GM12892 (cell line): Measurements from ENCODE around the gene CGNL1.

Experiments
- DNase-seq: peaks from one replicate; pipeline ENCODE4 v3.0.0; 2011; ENCODE audit not compliant: insufficient read length
- FAIRE-seq: peaks from 2 replicates; lab custom pipeline; 2011; peaks lifted over from hg19 to GRCh38; lab: Jason Lieb, UNC
- POLR2A ChIP-seq: IDR thresholded peaks from 2 replicates; pipeline ENCODE4 v1.6.1; 2011; ENCODE audit warnings: low read depth, low read length, control low read depth
- POLR2AphosphoS5 ChIP-seq: IDR thresholded peaks from 2 replicates; pipeline ENCODE4 v1.6.1; 2011; ENCODE audit warnings: low read depth, low read length, control low read depth
- TAF1 ChIP-seq: IDR thresholded peaks from 2 replicates; pipeline ENCODE4 v1.6.1; 2011; ENCODE audit warnings: low read depth, mild to moderate bottlenecking, control low read depth, low read length, borderline replicate concordance

CGNL1 gene

GRCh38 chr15:57580428-57580827, 204.1 kb downstream of the CGNL1 start:
- FAIRE-seq (no peak), DNase-seq (no peak)
- no peak for TF ChIP-seq POLR2A
- no peak for TF ChIP-seq TAF1
- no peak for TF ChIP-seq POLR2AphosphoS5

DNA sequence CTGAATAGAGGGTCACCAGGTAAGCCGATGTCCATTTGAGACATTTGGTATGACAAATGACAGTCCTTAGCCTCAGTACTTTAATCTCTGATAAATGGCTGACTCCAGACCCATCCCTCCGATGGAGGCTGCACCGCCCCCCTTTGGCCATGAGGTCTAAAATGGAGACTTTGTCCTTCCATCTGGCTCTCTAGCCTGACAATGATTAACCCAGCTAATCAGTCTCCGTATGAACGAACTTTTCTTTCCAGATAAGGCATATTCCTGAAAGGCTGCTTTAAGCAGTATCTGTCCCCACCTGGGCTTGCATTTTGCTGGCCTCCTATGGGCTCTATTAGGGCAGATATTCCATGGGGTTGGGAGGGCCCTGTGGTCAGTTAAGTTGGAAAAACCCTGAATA, 204.6 kb downstream of the CGNL1 start:
- no peak for FAIRE-seq
- no peak for DNase-seq
- TF ChIP-seq POLR2AphosphoS5: no peak

DNA sequence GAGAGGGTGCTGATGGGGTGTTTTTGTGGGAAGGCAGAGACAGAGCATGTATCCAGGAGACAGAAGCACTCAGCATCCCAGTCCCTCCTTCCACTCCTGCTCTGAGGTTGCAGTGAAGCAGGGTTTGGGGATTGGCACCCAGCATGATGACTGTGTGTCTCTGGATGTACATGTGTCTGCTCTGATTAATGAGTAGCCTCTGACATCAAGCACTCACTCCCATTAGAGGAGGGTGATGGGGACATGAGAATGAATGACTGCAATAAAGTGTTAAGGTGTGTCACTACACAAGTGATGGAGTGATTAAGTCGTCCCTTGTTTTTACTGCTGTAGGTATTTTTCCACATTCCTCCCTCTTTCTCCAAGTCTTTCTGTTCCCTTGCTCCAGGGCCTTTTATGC, 205.8 kb downstream of the CGNL1 start:
- no peak for DNase-seq
- no peak for TF ChIP-seq POLR2A
- TF ChIP-seq POLR2AphosphoS5: no peak
- no peak for TF ChIP-seq TAF1
- FAIRE-seq: no peak

GRCh38 chr15:57583282-57583681, 207.0 kb downstream of the CGNL1 start:
- FAIRE-seq (no peak), DNase-seq (no peak)
- TF ChIP-seq POLR2A (no peak), TAF1 (no peak), POLR2AphosphoS5 (no peak)

DNA sequence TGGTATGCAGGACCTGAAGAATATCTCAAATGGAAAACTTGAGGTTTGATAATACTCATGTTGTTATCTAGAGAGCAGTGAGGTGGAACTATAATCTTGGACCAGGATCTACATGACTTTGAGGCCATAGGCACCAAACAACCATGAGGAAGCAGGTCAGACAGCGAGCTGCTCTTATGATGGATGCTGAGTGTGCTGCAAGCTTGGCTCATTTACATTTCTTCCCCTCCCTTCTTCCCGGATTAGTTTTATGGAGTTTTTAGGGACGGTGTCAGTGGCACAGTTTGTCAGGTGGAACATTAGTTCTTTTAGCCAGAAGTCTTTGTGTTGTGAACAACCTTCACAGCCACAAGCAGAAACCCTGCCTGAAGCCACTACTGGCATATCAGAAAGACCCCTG, 207.4 kb downstream of the CGNL1 start:
- TF ChIP-seq POLR2A (no peak), POLR2AphosphoS5 (no peak), TAF1 (no peak)
- DNase-seq (no peak), FAIRE-seq (no peak)

- TF ChIP-seq POLR2A (no peak), TAF1 (no peak), POLR2AphosphoS5 (no peak)
- no peak for FAIRE-seq
Measured at GRCh38 chr15:57586661-57587424, 210.5 kb downstream of the CGNL1 start.

GRCh38 chr15:57589281-57589680, 213.0 kb downstream of the CGNL1 start:
- DNase-seq (no peak), FAIRE-seq (no peak)
- TF ChIP-seq POLR2A (no peak), TAF1 (no peak), POLR2AphosphoS5 (no peak)

More at GRCh38 chr15:57586661-57587424, 210.5 kb downstream of the CGNL1 start:
- no peak for DNase-seq

- FAIRE-seq: no peak
- TF ChIP-seq POLR2AphosphoS5 (no peak), TAF1 (no peak), POLR2A (no peak)
- DNase-seq: no peak
Measured at GRCh38 chr15:57589754-57590153, 213.4 kb downstream of the CGNL1 start.

DNA sequence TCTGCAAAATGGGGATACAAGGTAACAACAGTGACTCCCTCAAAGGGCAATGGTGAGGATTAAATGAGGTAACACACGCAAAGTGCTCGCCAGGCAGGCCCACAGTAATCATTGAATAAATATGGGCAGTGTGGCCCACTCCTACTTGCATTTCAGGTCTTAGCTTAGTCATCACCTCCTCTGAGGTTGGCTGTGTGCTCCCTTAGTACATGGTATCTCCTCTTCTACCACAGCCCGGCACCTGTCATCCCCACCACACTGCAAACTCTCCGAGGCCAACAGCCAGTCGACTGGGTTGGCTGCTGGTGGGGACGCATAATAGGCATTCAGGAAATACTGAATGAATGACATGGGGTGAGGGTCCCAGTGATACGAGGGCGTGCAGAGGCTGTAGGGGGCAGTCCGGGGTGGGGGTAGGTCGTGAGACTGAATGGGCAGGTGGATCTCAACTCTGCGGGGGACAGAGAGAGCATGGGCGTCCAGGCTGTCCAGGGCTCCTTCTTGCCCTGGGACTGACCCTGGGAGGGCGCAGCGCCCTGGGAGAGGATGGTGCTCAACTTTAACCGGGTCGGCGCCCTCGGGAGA, 215.0 kb downstream of the CGNL1 start:
- TF ChIP-seq POLR2AphosphoS5: no peak
- TF ChIP-seq TAF1: no peak
- TF ChIP-seq POLR2A: no peak
- FAIRE-seq (no peak), DNase-seq (no peak)

DNA sequence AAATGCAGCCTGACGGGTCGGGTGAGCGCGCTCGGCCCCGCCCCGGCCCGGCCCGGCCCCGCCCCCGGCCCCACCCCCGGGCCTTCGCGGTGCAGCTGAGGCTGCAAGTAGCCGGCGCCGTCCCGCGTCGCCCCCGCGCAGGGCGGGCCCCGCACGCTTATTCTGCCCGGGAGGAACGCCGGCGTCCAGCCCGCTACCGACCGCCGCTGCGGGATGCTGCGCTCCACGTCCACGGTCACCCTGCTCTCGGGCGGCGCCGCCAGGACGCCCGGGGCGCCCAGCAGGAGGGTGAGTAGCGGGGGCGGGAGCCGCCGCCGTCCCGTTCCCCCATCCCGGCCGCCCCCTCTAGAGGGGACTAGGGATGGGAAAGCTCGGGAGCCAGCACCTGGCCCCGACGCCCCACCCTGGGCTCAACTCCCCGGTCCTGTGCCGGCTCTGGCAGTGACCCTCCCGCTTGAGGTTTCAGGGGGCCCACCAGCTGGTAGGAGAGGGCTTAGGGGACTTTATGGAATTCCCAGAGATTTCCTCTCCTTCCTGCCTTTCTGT, 215.6 kb downstream of the CGNL1 start, which contains the start of gene MYZAP:
Gene MYZAP, plus strand, starts transcription at position 83 of the 546 bp plus-strand sequence. Its CDS starts 131 bp downstream, at position 214.
- FAIRE-seq (no peak), DNase-seq (peak; percentile 43)
- TF ChIP-seq TAF1 (no peak), POLR2AphosphoS5 (no peak)

GRCh38 chr15:57592426-57592825, 216.1 kb downstream of the CGNL1 start:
- TF ChIP-seq POLR2AphosphoS5: no peak
- no peak for TF ChIP-seq POLR2A
- no peak for TF ChIP-seq TAF1
- FAIRE-seq (no peak), DNase-seq (no peak)
